Hepatocyte (in vitro differentiated cells): Measurements from ENCODE around the gene CCNI2.

ENCODE experiments used
- CTCF ChIP-seq: fragments of 200-600 bp; sonication (generic); IDR thresholded peaks from 2 replicates; pipeline ENCODE4 v1.5.1; 2016; ENCODE audit warnings: antibody characterized with exemption, mild to moderate bottlenecking; ENCODE audit not compliant: poor library complexity
- EZH2 ChIP-seq: fragments of 200-600 bp; sonication (generic); IDR thresholded peaks from 2 replicates; pipeline ENCODE4 v1.6.1; 2016; ENCODE audit warnings: antibody characterized with exemption, mild to moderate bottlenecking, borderline replicate concordance
- EZH2phosphoT487 ChIP-seq: fragments of 200-600 bp; sonication (generic); IDR thresholded peaks from one replicate; pipeline ENCODE4 v1.6.1; 2018; ENCODE audit warnings: antibody characterized with exemption, mild to moderate bottlenecking, low read depth, moderate library complexity; ENCODE audit not compliant: unreplicated experiment, severe bottlenecking

- no peak for TF ChIP-seq CTCF
- TF ChIP-seq EZH2 = no peak
- no peak for TF ChIP-seq EZH2phosphoT487
These were observed 4.8 kb downstream of the CCNI2 start for GRCh38 chr5:132751971-132752580.
